ENCODE results near the gene CFAP410. TPM values are rescaled to one million over a fixed set of nuclear protein-coding genes. Genes with fewer than 3 reads are reported as not detected.

Gene CFAP410
- total and polyA plus RNA-seq, 2 of the 8 experiments (the other 6 are each of a cell fraction or from before 2014, with no cell fraction given), result 10.6 to 12.0 TPM

DNA sequence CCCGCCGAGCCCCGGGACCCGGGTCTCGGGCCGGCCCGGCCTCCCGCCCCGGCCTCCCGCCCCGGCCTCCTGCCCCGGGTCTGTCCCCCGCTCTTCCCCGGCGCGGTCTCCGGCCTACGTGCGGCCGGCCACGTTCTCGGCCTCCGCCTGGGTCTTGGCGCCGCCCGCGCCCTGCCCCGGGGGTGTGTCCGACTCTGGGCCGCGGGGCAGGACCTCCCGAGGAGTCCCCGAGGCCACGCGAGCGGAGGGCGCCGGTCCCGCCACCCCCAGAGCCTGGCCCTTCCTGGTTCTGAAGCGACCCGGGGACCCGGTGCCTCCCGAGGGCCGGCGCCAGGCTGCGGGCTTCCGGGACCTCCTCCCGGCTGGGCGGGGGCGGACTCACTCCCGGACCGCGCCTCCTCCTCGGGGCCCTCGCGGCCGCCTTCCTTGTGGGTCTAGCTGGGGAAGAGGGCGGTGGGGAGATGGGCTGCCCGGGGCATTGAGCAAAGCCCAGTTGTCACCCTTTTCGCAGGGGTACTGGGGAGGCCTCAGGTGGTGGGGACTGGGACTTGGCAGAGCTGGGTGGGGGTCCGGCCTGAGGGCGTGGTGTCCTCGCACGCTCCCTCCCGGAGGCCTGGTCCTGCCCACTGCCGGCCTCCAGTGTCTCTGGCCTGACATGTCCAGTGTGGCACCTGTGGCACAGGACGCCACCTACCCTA, 38.8 kb downstream of the CFAP410 start:
- DNase-seq (ENCODE audit: low read depth in 1 of 2, low spot score in 2 of 2), result peak in 1 of 2 experiments; percentile 77
- Histone ChIP-seq H3K23me2 (ENCODE audit: low read depth, low read length) (peaks cover 12% of the 10 kb centered on the region; the same call in 1 of the 2 replicates), H3K4me1 (replicated peaks in 1 of 4; ENCODE audit: control insufficient read depth in 3 of 4, insufficient read depth in 4 of 4, low read length in 3 of 4) (peaks cover 0 to 19% (median 5%) of the 10 kb centered on the region in 4 experiments; a peak in 5 of 7 replicates), H3K79me1 (ENCODE audit: low read depth, low read length) (peaks cover 6% of the 10 kb centered on the region; the same call in 1 of the 2 replicates), H2BK5ac (ENCODE audit: low read depth, low read length) (no peak overlapping the region), H3K36me3 (ENCODE audit: control insufficient read depth in 2 of 4, insufficient read depth in 4 of 4, low read length in 3 of 4) (no peaks in the 10 kb centered on the region), H3K27ac (ENCODE audit: low read depth, low read length) (no peak overlapping the region; the same call in 1 of the 2 replicates), H2BK20ac (ENCODE audit: low read length) (no peak overlapping the region), H3K9ac (replicated peaks in 1 of 4; ENCODE audit: extremely low read depth in 1 of 4, low read depth in 3 of 4, low read length in 3 of 4) (peak overlapping the region in 1 of 4 experiments; percentile 56; a peak in 1 of 7 replicates), H3K4ac (replicated peaks; ENCODE audit: insufficient read length, low read depth, low read length) (no peak overlapping the region), H3K4me2 (ENCODE audit: insufficient read depth in 1 of 2, low read depth in 2 of 2, low read length in 2 of 2) (peak overlapping the region; percentile 89 to 90), H4K8ac (ENCODE audit: extremely low read depth, insufficient read depth, low read length) (peak overlapping the region; percentile 14; the same call in 1 of the 2 replicates), H2BK15ac (ENCODE audit: low read length) (no peak overlapping the region), H3K27me3 (replicated peaks in 1 of 4; ENCODE audit: control insufficient read depth in 3 of 4, extremely low read depth in 1 of 4, insufficient read depth in 3 of 4, low read length in 3 of 4) (peaks cover 0 to 3% (median 0%) of the 10 kb centered on the region in 4 experiments; a peak in 2 of 7 replicates), H2BK12ac (ENCODE audit: low read depth, low read length) (no peak overlapping the region), H3K9me3 (ENCODE audit: insufficient read depth in 2 of 2, low read depth in 1 of 2, low read length in 1 of 2) (no peaks in the 10 kb centered on the region), H4K91ac (replicated peaks; ENCODE audit: insufficient read length, low read length) (no peak overlapping the region), H2BK120ac (replicated peaks; ENCODE audit: low read depth, low read length) (no peak overlapping the region), H2AFZ (ENCODE audit: low read length) (no peak overlapping the region), H4K20me1 (replicated peaks in 1 of 2; ENCODE audit: control insufficient read depth in 1 of 2, insufficient read depth in 2 of 2, low read length in 2 of 2) (peaks cover 9 to 15% of the 10 kb centered on the region in 2 experiments), H3K23ac (ENCODE audit: insufficient read length) (no peak overlapping the region), H3K18ac (ENCODE audit: extremely low read depth, low read length) (no peak overlapping the region), H3K14ac (ENCODE audit: insufficient read length) (no peak overlapping the region), H3K56ac (replicated peaks; ENCODE audit: insufficient read length, low read depth, low read length) (no peak overlapping the region), H4K5ac (ENCODE audit: insufficient read length, low read depth, low read length) (no peak overlapping the region), H3K4me3 (ENCODE audit: extremely low read depth in 1 of 4, insufficient read depth in 2 of 4, low read depth in 3 of 4, low read length in 4 of 4) (peak overlapping the region; percentile 45 to 68 (median 54)), H2AK5ac (ENCODE audit: low read depth, low read length) (no peak overlapping the region), H3K79me2 (ENCODE audit: control insufficient read depth in 1 of 2, insufficient read depth in 2 of 2, low read length in 2 of 2) (peaks cover 0 to 6% of the 10 kb centered on the region in 2 experiments; a peak in 1 of 4 replicates)
- TF ChIP-seq CREB1 (IDR thresholded peaks at IDR 0.05) (no peak), SP2 (IDR thresholded peaks at IDR 0.05; ENCODE audit: low read length) (no peak), PHF8 (conservative IDR thresholded peaks at IDR 0.05; ENCODE audit: low read depth, low read length) (0 out of 2 replicates have a peak, but pooled peaks have one; percentile 16)
- no peak for FAIRE-seq
- CTCF ChIA-PET (ENCODE audit: partially characterized antibody), result interaction anchor here (1.2 to 1.5 kb wide), 3 partner anchors 33 to 180 kb away, joined by 3 to 4 read pairs (median 3); partner anchors contain the start of gene TRPM2
- WGBS, 2 experiments (ENCODE audit: extremely low coverage in 1 of 2, insufficient coverage in 1 of 2, insufficient read length in 1 of 2, insufficient replicate concordance in 2 of 2, low coverage in 1 of 2, low lambda C conversion rate in 2 of 2, missing lambda C conversion rate in 1 of 2), result 21% methylated on average over 13 of the region's 67 CpGs; no CpG with 5 or more reads in 1 of the 2 experiments
- POLR2A ChIA-PET (ENCODE audit: partially characterized antibody), result interaction anchor here (1.2 kb wide), 1 partner anchor 41 kb away, joined by 3 read pairs; no protein-coding TSS in a partner anchor

Data from H1 (cell line).